Choroid plexus epithelial cell (primary cell): ENCODE results near the gene PDPR.
"Not testable (repeated sequence)": the region's sequence is repeated elsewhere in the genome, so short reads cannot be mapped to it uniquely, and the experiment has no call there.

Experiments used
- DNase-seq: peaks from one replicate; pipeline ENCODE4 v3.0.0-alpha.2; 2010; ENCODE audit warnings: low read depth
- H3K4me3 ChIP-seq: 2 replicates; pipeline ENCODE4 v1.5.1; 2011; ENCODE audit warnings: low read depth, mild to moderate bottlenecking, control low read depth, low read length, moderate library complexity

PDPR gene

GRCh38 chr16:70113982-70114826 is at the start of gene PDPR:
PDPR (plus strand) TSS chr16:70114332; CDS start chr16:70120493, 6,161 bp downstream.
- peak; percentile 92 for DNase-seq
- H3K4me3 ChIP-seq, result peak within 1 kb of the TSS; percentile 75

- H3K4me3 ChIP-seq, result peak overlapping the region; percentile 65
- not testable (repeated sequence) for DNase-seq
Observed at GRCh38 chr16:70064841-70065370, 49.2 kb upstream of the PDPR start.

- H3K4me3 ChIP-seq, result peak overlapping the region; percentile 65
- not testable (repeated sequence) for DNase-seq
Observed at GRCh38 chr16:70065376-70065745, 48.8 kb upstream of the PDPR start.

GRCh38 chr16:70065746-70066658 is 48.1 kb upstream of the PDPR start:
- DNase-seq, result peak; percentile 79
- H3K4me3 ChIP-seq, result peak overlapping the region; percentile 65

- H3K4me3 ChIP-seq, result not testable (repeated sequence)
Observed at GRCh38 chr16:70066751-70067150, 47.4 kb upstream of the PDPR start.

GRCh38 chr16:70079081-70079480 is 35.1 kb upstream of the PDPR start:
- DNase-seq, H3K4me3 ChIP-seq: not testable (repeated sequence)

More at GRCh38 chr16:70066751-70067150, 47.4 kb upstream of the PDPR start:
- not testable (repeated sequence) for DNase-seq

GRCh38 chr16:70081219-70081618 is 32.9 kb upstream of the PDPR start:
- DNase-seq, result not testable (repeated sequence)

GRCh38 chr16:70083931-70084330 is 30.2 kb upstream of the PDPR start:
- not testable (repeated sequence) for H3K4me3 ChIP-seq, DNase-seq

More at GRCh38 chr16:70081219-70081618, 32.9 kb upstream of the PDPR start:
- H3K4me3 ChIP-seq, result not testable (repeated sequence)

- not testable (repeated sequence) for DNase-seq, H3K4me3 ChIP-seq
Observed at GRCh38 chr16:70088160-70088559, 26.0 kb upstream of the PDPR start.

GRCh38 chr16:70088877-70089276 is 25.3 kb upstream of the PDPR start:
- DNase-seq, H3K4me3 ChIP-seq: not testable (repeated sequence)

- not testable (repeated sequence) for H3K4me3 ChIP-seq, DNase-seq
Observed at GRCh38 chr16:70089289-70089688, 24.8 kb upstream of the PDPR start.

GRCh38 chr16:70091104-70091503 is 23.0 kb upstream of the PDPR start:
- H3K4me3 ChIP-seq, DNase-seq: not testable (repeated sequence)

- DNase-seq, H3K4me3 ChIP-seq: not testable (repeated sequence)
Observed at GRCh38 chr16:70094096-70094495, 20.0 kb upstream of the PDPR start.

GRCh38 chr16:70109583-70110279 is 4.4 kb upstream of the PDPR start:
- DNase-seq, result peak; percentile 29
- H3K4me3 ChIP-seq, result not testable (repeated sequence)

- not testable (repeated sequence) for DNase-seq, H3K4me3 ChIP-seq
Observed at GRCh38 chr16:70112162-70112561, 2.0 kb upstream of the PDPR start.

- peak overlapping the region; percentile 75 for H3K4me3 ChIP-seq
Observed at GRCh38 chr16:70113599-70113981, 542 bp upstream of the PDPR start.

GRCh38 chr16:70118354-70118753 is 4.2 kb downstream of the PDPR start:
- not testable (repeated sequence) for DNase-seq, H3K4me3 ChIP-seq

More at GRCh38 chr16:70113599-70113981, 542 bp upstream of the PDPR start:
- not testable (repeated sequence) for DNase-seq

GRCh38 chr16:70118776-70119175 is 4.6 kb downstream of the PDPR start:
- DNase-seq, H3K4me3 ChIP-seq: not testable (repeated sequence)

GRCh38 chr16:70120398-70120797 is 6.3 kb downstream of the PDPR start:
- not testable (repeated sequence) for DNase-seq

More at GRCh38 chr16:70120398-70120797, 6.3 kb downstream of the PDPR start:
- H3K4me3 ChIP-seq, result not testable (repeated sequence)
